B cell (primary cell): ENCODE data around the gene AP2M1. TPM values are rescaled to one million over a fixed set of nuclear protein-coding genes. Genes with fewer than 3 reads are reported as not detected.
A peak's percentile ranks its signal among the peaks of the same experiment; 100 is the strongest.

Experiments
- ATAC-seq: fragments of 200-7000 bp; cut with Tn5 transposase; one replicate; pipeline ENCODE4 v1.10.0; 2021; ENCODE audit warnings: low read depth, mild to moderate bottlenecking, moderate number of reproducible peaks, moderate library complexity
- CTCF ChIA-PET: fragments of 350-600 bp; sonication (Branson Sonifier 250); formaldehyde crosslinking; loops from one replicate; lab custom pipeline; 2021; ENCODE audit warnings: antibody characterized with exemption, inconsistent platforms; lab: Charles Lee
- POLR2A ChIA-PET: fragments of 350-600 bp; sonication (Branson Sonifier 250); formaldehyde crosslinking; loops from one replicate; lab custom pipeline; 2021; ENCODE audit warnings: antibody characterized with exemption; lab: Charles Lee
- DNase-seq: peaks from one replicate; pipeline ENCODE4 v3.0.0; 2013
- H2AFZ ChIP-seq: 2 replicates; pipeline ENCODE4 v1.6.1; 2012; ENCODE audit warnings: mild to moderate bottlenecking, low read depth, low read length; ENCODE audit not compliant: insufficient read depth, poor library complexity, severe bottlenecking
- H3K27ac ChIP-seq, 2 donors: 1 replicate in 1 of 2; 2 replicates in 1 of 2; pipeline ENCODE4 v1.5.1; 2012 to 2013; ENCODE audit warnings: low read length in 2 of 2, mild to moderate bottlenecking in 2 of 2, moderate library complexity in 1 of 2
- H3K27me3 ChIP-seq, 4 experiments: fragments of 200-600 bp in 1 of 4; sonication (generic) in 1 of 4; replicated peaks in 1 of 4; 1 replicate in 2 of 4; 2 replicates in 2 of 4; pipeline versions ENCODE4 v1.6.1 to v1.7.0; 2013 to 2016; ENCODE audit warnings: low read length in 3 of 4, mild to moderate bottlenecking in 2 of 4, mixed read lengths in 1 of 4, moderate library complexity in 1 of 4; ENCODE audit not compliant: insufficient read depth in 4 of 4, control insufficient read depth in 3 of 4; ENCODE audit errors: control extremely low read depth in 1 of 4
- H3K36me3 ChIP-seq, 2 experiments: replicated peaks in 1 of 2; 1 replicate in 1 of 2; 2 replicates in 1 of 2; pipeline versions ENCODE4 v1.6.1 to v1.7.1; 2013; ENCODE audit warnings: low read length in 1 of 2; ENCODE audit not compliant: insufficient read depth in 2 of 2, control insufficient read depth in 1 of 2; ENCODE audit errors: control extremely low read depth in 1 of 2, extremely low read depth in 1 of 2
- H3K4me1 ChIP-seq, 2 donors: fragments of 200-600 bp in 1 of 2; sonication (generic) in 1 of 2; 1 replicate in 1 of 2; 2 replicates in 1 of 2; pipeline versions ENCODE4 v1.5.1 to v1.6.1; 2013 to 2017; ENCODE audit warnings: low read length in 2 of 2; ENCODE audit not compliant: control insufficient read depth in 2 of 2, insufficient read depth in 2 of 2
- H3K4me2 ChIP-seq: replicated peaks from 2 replicates; pipeline ENCODE3; 2012; ENCODE audit warnings: mild to moderate bottlenecking, low read depth, low read length; ENCODE audit not compliant: poor library complexity, severe bottlenecking
- H3K4me3 ChIP-seq, 5 experiments: fragments of 200-600 bp in 1 of 5; sonication (generic) in 1 of 5; 1 replicate in 3 of 5; 2 replicates in 2 of 5; pipeline versions ENCODE4 v1.5.1 to v1.7.0; 2011 to 2016; ENCODE audit warnings: low read length in 4 of 5, mild to moderate bottlenecking in 4 of 5, low read depth in 2 of 5, control low read depth in 1 of 5, moderate library complexity in 1 of 5; ENCODE audit not compliant: insufficient read depth in 1 of 5; ENCODE audit errors: control extremely low read depth in 1 of 5, extremely low read depth in 1 of 5
- H3K79me2 ChIP-seq: fragments of 200-600 bp; sonication (generic); one replicate; pipeline ENCODE4 v1.6.0; 2016; ENCODE audit warnings: low read length; ENCODE audit not compliant: control insufficient read depth, insufficient read depth
- H3K9ac ChIP-seq: fragments of 200-600 bp; sonication (generic); 2 replicates; pipeline ENCODE4 v1.6.1; 2017; ENCODE audit warnings: mild to moderate bottlenecking, low read length, moderate library complexity
- H3K9me3 ChIP-seq, 3 donors: one replicate each; pipeline versions ENCODE4 v1.6.1 to v1.7.1; 2013; ENCODE audit warnings: low read length in 2 of 3; ENCODE audit not compliant: control insufficient read depth in 2 of 3, insufficient read depth in 1 of 3; ENCODE audit errors: control extremely low read depth in 1 of 3
- H4K20me1 ChIP-seq: 2 replicates; pipeline ENCODE4 v1.6.0; 2012; ENCODE audit warnings: mild to moderate bottlenecking, low read length; ENCODE audit not compliant: insufficient read depth, control insufficient read depth, poor library complexity, severe bottlenecking
- H3K27ac Mint-ChIP-seq: one replicate; pipeline ENCODE4 v1.8.0; 2021; ENCODE audit warnings: mixed read lengths
- H3K27me3 Mint-ChIP-seq: one replicate; pipeline ENCODE4 v1.8.0; 2021; ENCODE audit warnings: mixed read lengths
- H3K4me1 Mint-ChIP-seq: one replicate; pipeline ENCODE4 v1.8.0; 2021; ENCODE audit warnings: mixed read lengths
- H3K4me3 Mint-ChIP-seq: one replicate; pipeline ENCODE4 v1.8.0; 2021; ENCODE audit warnings: mixed read lengths
- H3K9me3 Mint-ChIP-seq: one replicate; pipeline ENCODE4 v1.8.0; 2022; ENCODE audit warnings: mixed read lengths; ENCODE audit not compliant: insufficient read depth
- EZH2 ChIP-seq: IDR thresholded peaks from 2 replicates; pipeline ENCODE4 v1.6.1; 2012; ENCODE audit warnings: borderline replicate concordance, low read depth, mild to moderate bottlenecking, moderate library complexity, low read length; ENCODE audit not compliant: insufficient read depth, poor library complexity, severe bottlenecking
- WGBS: methylation state at CpG from one replicate; pipeline ENCODE4 v1.1.5; 2013; ENCODE audit warnings: missing lambda C conversion rate; ENCODE audit not compliant: insufficient coverage; 5-methylcytosine and 5-hydroxymethylcytosine counted together
- intact Hi-C: fragments of 100-400 bp; cut with micrococcal nuclease; formaldehyde crosslinking; loops from one replicate; pipeline ENCODE4 v1.10.0; 2022
- polyA plus RNA-seq: library from polyadenylated mRNA; depleted of rRNA; stranded (reverse); fragments of >200 nt; gene quantifications from 2 replicates; pipeline ENCODE4 v1.2.3, GENCODE V29; 2012
- total RNA-seq, 2 donors: library from RNA; stranded (reverse); fragments of 120-200 nt in 1 of 2; gene quantifications; 1 replicate in 1 of 2; 2 replicates in 1 of 2; pipeline versions ENCODE4 v1.2.3 to v1.2.4, GENCODE V29; 2013 to 2022
- TF ChIP-seq, protein P1 (sequence below): fragments of 200-600 bp; IDR thresholded peaks from one replicate; pipeline ENCODE4 v1.8.0; 2022; ENCODE audit warnings: antibody characterized with exemption, mild to moderate bottlenecking

AP2M1 gene
- total and polyA plus RNA-seq, 2 donors (not counting 1 experiment from before 2014, with no cell fraction given), result 171 to 207 TPM

GRCh38 chr3:184186902-184187207, 12.2 kb downstream of the AP2M1 start:
- Mint-ChIP-seq H3K4me3 (peak overlapping the region; percentile 99), H3K27ac (peak overlapping the region; percentile 94), H3K9me3 (no peaks in the 10 kb centered on the region), H3K4me1 (peaks cover 33% of the 10 kb centered on the region), H3K27me3 (no peaks in the 10 kb centered on the region)
- peaks cover 40% of the 10 kb centered on the region for H3K79me2 ChIP-seq
- DNase-seq, result no peak
- peaks cover 27% of the 10 kb centered on the region for H4K20me1 ChIP-seq
- WGBS, result no CpG with 5 or more reads among the region's 3 CpGs
- CTCF ChIA-PET, result interaction anchor here (1.0 to 1.9 kb wide), 4 partner anchors 13 to 52 kb away, joined by 4 to 9 read pairs (median 5); partner anchors contain the start of gene EIF2B5
- H3K9me3 ChIP-seq, result no peaks in the 10 kb centered on the region
- H2AFZ ChIP-seq, result peak overlapping the region; percentile 95
- H3K27me3 ChIP-seq, result no peaks in the 10 kb centered on the region
- ATAC-seq, result no peak
- POLR2A ChIA-PET, result interaction anchor here (0.7 kb wide), 1 partner anchor 175 kb away, joined by 13 read pairs; no protein-coding TSS in a partner anchor
- H3K9ac ChIP-seq, result peak overlapping the region; percentile 84
- H3K27ac ChIP-seq, result no peak overlapping the region
- intact Hi-C loops, result loop anchor here (1.0 to 5.0 kb wide), 5 partner anchors 42 to 525 kb away; partner anchors contain the start of genes EIF2B5, MAGEF1, PSMD2 and VWA5B2
- peak overlapping the region; percentile 70 to 100 (median 97) for H3K4me3 ChIP-seq
- TF ChIP-seq, protein P1, sequence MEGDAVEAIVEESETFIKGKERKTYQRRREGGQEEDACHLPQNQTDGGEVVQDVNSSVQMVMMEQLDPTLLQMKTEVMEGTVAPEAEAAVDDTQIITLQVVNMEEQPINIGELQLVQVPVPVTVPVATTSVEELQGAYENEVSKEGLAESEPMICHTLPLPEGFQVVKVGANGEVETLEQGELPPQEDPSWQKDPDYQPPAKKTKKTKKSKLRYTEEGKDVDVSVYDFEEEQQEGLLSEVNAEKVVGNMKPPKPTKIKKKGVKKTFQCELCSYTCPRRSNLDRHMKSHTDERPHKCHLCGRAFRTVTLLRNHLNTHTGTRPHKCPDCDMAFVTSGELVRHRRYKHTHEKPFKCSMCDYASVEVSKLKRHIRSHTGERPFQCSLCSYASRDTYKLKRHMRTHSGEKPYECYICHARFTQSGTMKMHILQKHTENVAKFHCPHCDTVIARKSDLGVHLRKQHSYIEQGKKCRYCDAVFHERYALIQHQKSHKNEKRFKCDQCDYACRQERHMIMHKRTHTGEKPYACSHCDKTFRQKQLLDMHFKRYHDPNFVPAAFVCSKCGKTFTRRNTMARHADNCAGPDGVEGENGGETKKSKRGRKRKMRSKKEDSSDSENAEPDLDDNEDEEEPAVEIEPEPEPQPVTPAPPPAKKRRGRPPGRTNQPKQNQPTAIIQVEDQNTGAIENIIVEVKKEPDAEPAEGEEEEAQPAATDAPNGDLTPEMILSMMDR, result no peak
- no peak for TF ChIP-seq EZH2
- peak overlapping the region; percentile 92 for H3K4me2 ChIP-seq
- peaks cover 5 to 65% of the 10 kb centered on the region in 2 experiments for H3K36me3 ChIP-seq
- peaks cover 17 to 21% of the 10 kb centered on the region in 2 donors for H3K4me1 ChIP-seq

GRCh38 chr3:184188080-184188479, 13.4 kb downstream of the AP2M1 start:
- Mint-ChIP-seq H3K27ac (no peak overlapping the region), H3K27me3 (no peaks in the 10 kb centered on the region), H3K4me3 (peak overlapping the region; percentile 65), H3K4me1 (peaks cover 33% of the 10 kb centered on the region), H3K9me3 (no peaks in the 10 kb centered on the region)
- POLR2A ChIA-PET, result no interaction called here
- Histone ChIP-seq H3K27ac (no peak overlapping the region), H3K36me3 (peaks cover 4 to 65% of the 10 kb centered on the region in 2 experiments), H4K20me1 (peaks cover 27% of the 10 kb centered on the region), H3K9me3 (no peaks in the 10 kb centered on the region), H3K4me2 (no peak overlapping the region), H2AFZ (no peak overlapping the region), H3K4me3 (no peak overlapping the region), H3K9ac (no peak overlapping the region), H3K27me3 (no peaks in the 10 kb centered on the region), H3K4me1 (peaks cover 17 to 21% of the 10 kb centered on the region in 2 donors), H3K79me2 (peaks cover 40% of the 10 kb centered on the region)
- intact Hi-C loops, result loop anchor here (5.0 kb wide), 1 partner anchor 524 kb away; the partner anchor contains the start of gene MAGEF1
- CTCF ChIA-PET, result no interaction called here
- no peak for TF ChIP-seq EZH2
- TF ChIP-seq, protein P1, result no peak
- 99% methylated on average over 14 of the region's 17 CpGs for WGBS
- no peak for DNase-seq
- no peak for ATAC-seq
